K562 (cell line): ENCODE results near the gene CAVIN1. TPM values are rescaled to one million over a fixed set of nuclear protein-coding genes. Genes with fewer than 3 reads are reported as not detected.

Experiments
- ARID2 ChIP-seq: fragments of 450-650 bp; IDR thresholded peaks from 2 replicates; pipeline ENCODE4 v1.6.1; 2017; ENCODE audit warnings: antibody characterized with exemption, mild to moderate bottlenecking
- ASH1L ChIP-seq: fragments of 450-650 bp; IDR thresholded peaks from 2 replicates; pipeline ENCODE4 v1.6.1; 2018; ENCODE audit warnings: borderline replicate concordance, mild to moderate bottlenecking, low read depth; ENCODE audit not compliant: partially characterized antibody
- ATF7 ChIP-seq: fragments of 450-650 bp; IDR thresholded peaks from 2 replicates; pipeline ENCODE4 v1.7.1; 2014; ENCODE audit warnings: mild to moderate bottlenecking, moderate library complexity
- CBX3 ChIP-seq, 2 experiments: IDR thresholded peaks; 1 replicate in 1 of 2; 2 replicates in 1 of 2; pipeline ENCODE4 v1.6.1; 2012; ENCODE audit warnings: inconsistent platforms in 2 of 2, low read length in 2 of 2, borderline replicate concordance in 1 of 2, control low read depth in 1 of 2
- EP300 ChIP-seq: IDR thresholded peaks from 2 replicates; pipeline ENCODE4 v1.6.1; 2012; ENCODE audit warnings: low read length, improper control_type of control experiment
- EP400 ChIP-seq: fragments of 450-650 bp; IDR thresholded peaks from 2 replicates; pipeline ENCODE4 v1.6.1; 2017; ENCODE audit warnings: antibody characterized with exemption, mild to moderate bottlenecking, moderate library complexity
- ETV6 ChIP-seq, 3 experiments: fragments of 150-350 bp in 1 of 3; sonication (generic) in 1 of 3; formaldehyde crosslinking in 1 of 3; IDR thresholded peaks; 2 replicates each; pipeline versions ENCODE4 v1.6.1 to v1.8.0; 2014 to 2022; ENCODE audit warnings: borderline replicate concordance in 2 of 3, low read depth in 2 of 3, antibody characterized with exemption in 1 of 3, low read length in 1 of 3, mild to moderate bottlenecking in 1 of 3, missing genetic modification reagents in 1 of 3
- GABPB2 ChIP-seq: fragments of 250-450 bp; sonication (Bioruptor Pico); conservative IDR thresholded peaks from 2 replicates; pipeline ENCODE4 v1.5.1; 2021; ENCODE audit warnings: mild to moderate bottlenecking
- HDAC1 ChIP-seq, 2 experiments: fragments of 450-650 bp; IDR thresholded peaks; 2 replicates each; pipeline ENCODE4 v1.6.1; 2016 to 2017; ENCODE audit warnings: inconsistent platforms in 1 of 2, mild to moderate bottlenecking in 1 of 2, moderate library complexity in 1 of 2
- MYBL2 ChIP-seq, 2 experiments: fragments of 450-650 bp in 1 of 2; sonication (generic) in 1 of 2; formaldehyde crosslinking in 1 of 2; IDR thresholded peaks; 2 replicates each; pipeline versions ENCODE4 v1.6.1 to v1.8.1; 2017 to 2022; ENCODE audit warnings: borderline replicate concordance in 1 of 2, inconsistent platforms in 1 of 2, low read depth in 1 of 2, mild to moderate bottlenecking in 1 of 2, missing genetic modification reagents in 1 of 2, moderate library complexity in 1 of 2
- NBN ChIP-seq: fragments of 450-650 bp; IDR thresholded peaks from 2 replicates; pipeline ENCODE4 v1.6.1; 2016; ENCODE audit warnings: low read depth, mild to moderate bottlenecking
- NCOA1 ChIP-seq: fragments of 450-650 bp; IDR thresholded peaks from 2 replicates; pipeline ENCODE4 v1.6.1; 2016; ENCODE audit warnings: low read depth
- NFYB ChIP-seq: IDR thresholded peaks from 2 replicates; pipeline ENCODE4 v1.6.1; 2011; ENCODE audit warnings: mild to moderate bottlenecking, moderate library complexity; ENCODE audit not compliant: insufficient read length; ENCODE audit errors: extremely low read depth
- RBBP5 ChIP-seq: fragments of 200-600 bp; sonication (generic); IDR thresholded peaks from 2 replicates; pipeline ENCODE4 v1.6.1; 2012; ENCODE audit warnings: borderline replicate concordance, mild to moderate bottlenecking, low read length, control low read depth, inconsistent platforms; ENCODE audit not compliant: insufficient read depth, poor library complexity, severe bottlenecking
- RBM25 ChIP-seq: fragments of 200-400 bp; formaldehyde crosslinking; IDR thresholded peaks from 2 replicates; pipeline ENCODE4 v1.6.1; 2018; ENCODE audit warnings: low read length, low read depth, moderate library complexity; ENCODE audit not compliant: severe bottlenecking
- RBM39 ChIP-seq: fragments of 200-400 bp; formaldehyde crosslinking; optimal IDR thresholded peaks from 2 replicates; pipeline ENCODE3; 2018; ENCODE audit warnings: low read depth, low read length
- RFX1 ChIP-seq: fragments of 450-650 bp; IDR thresholded peaks from 2 replicates; pipeline ENCODE4 v1.6.1; 2016; ENCODE audit warnings: mild to moderate bottlenecking, moderate library complexity
- RFX5 ChIP-seq: IDR thresholded peaks from 2 replicates; pipeline ENCODE4 v1.6.1; 2011; ENCODE audit warnings: low read depth, mild to moderate bottlenecking, improper control_type of control experiment, low read length
- SAP30 ChIP-seq: fragments of 200-600 bp; sonication (generic); IDR thresholded peaks from 2 replicates; pipeline ENCODE4 v1.6.1; 2012; ENCODE audit warnings: borderline replicate concordance, low read depth, mild to moderate bottlenecking, moderate library complexity, low read length, control low read depth, inconsistent platforms; ENCODE audit not compliant: insufficient read depth, poor library complexity, severe bottlenecking
- SMC3 ChIP-seq: conservative IDR thresholded peaks from 2 replicates; pipeline ENCODE4 v1.6.1; 2011; ENCODE audit warnings: low read depth, low read length, improper control_type of control experiment; ENCODE audit not compliant: insufficient read depth
- SOX6 ChIP-seq: fragments of 450-650 bp; IDR thresholded peaks from 2 replicates; pipeline ENCODE4 v1.6.1; 2014; ENCODE audit warnings: mild to moderate bottlenecking
- SP2 ChIP-seq: IDR thresholded peaks from 2 replicates; pipeline ENCODE4 v1.6.1; 2011; ENCODE audit warnings: mild to moderate bottlenecking, low read depth, low read length, moderate library complexity; ENCODE audit not compliant: poor library complexity, severe bottlenecking; ENCODE audit errors: extremely low read depth
- SRSF3 ChIP-seq: fragments of 200-400 bp; formaldehyde crosslinking; IDR thresholded peaks from 2 replicates; pipeline ENCODE4 v1.6.1; 2016; ENCODE audit warnings: mild to moderate bottlenecking, low read length, moderate library complexity; ENCODE audit not compliant: insufficient read depth
- SUPT5H ChIP-seq: fragments of 450-650 bp; IDR thresholded peaks from 2 replicates; pipeline ENCODE4 v1.6.1; 2016
- TAF9B ChIP-seq: fragments of 450-650 bp; IDR thresholded peaks from 2 replicates; pipeline ENCODE4 v1.6.1; 2018; ENCODE audit warnings: mild to moderate bottlenecking; ENCODE audit not compliant: partially characterized antibody
- ZNF655 ChIP-seq: fragments of 250-450 bp; sonication (Bioruptor Pico); IDR thresholded peaks from 2 replicates; pipeline ENCODE4 v1.5.0; 2021
- ZNF785 ChIP-seq: fragments of 250-450 bp; sonication (Bioruptor Pico); IDR thresholded peaks from 2 replicates; pipeline ENCODE4 v1.4.0; 2020; ENCODE audit warnings: mild to moderate bottlenecking
- polyA plus RNA-seq, 8 experiments: library from polyadenylated mRNA; depleted of rRNA in 4 of 8; stranded (reverse) in 5 of 8; unstranded in 3 of 8; fragments of >200 nt; fragmentation: Nextera tagmentation in 2 of 8; fragmentation: Illumina TruSeq in 1 of 8; extraction: Ambion mirVana in 2 of 8; extraction: Trizol in 1 of 8; gene quantifications; 2 replicates each; pipeline versions ENCODE4 v1.2.1 to v1.2.3, GENCODE V29; 2011 to 2014; ENCODE audit warnings: inconsistent platforms in 1 of 8, missing spikeins in 1 of 8
- total RNA-seq, 7 experiments: library from RNA; depleted of rRNA in 6 of 7; stranded (reverse); fragments of >200 nt in 6 of 7; fragmentation: Illumina TruSeq in 2 of 7; extraction: Trizol in 2 of 7; gene quantifications; 2 replicates each; pipeline versions ENCODE4 v1.2.1 to v1.2.3, GENCODE V29; 2011 to 2021; ENCODE audit warnings: low replicate concordance in 1 of 7

Gene CAVIN1
- total and polyA plus RNA-seq, 9 of the 15 experiments (the other 6 are each of a cell fraction or from before 2014, with no cell fraction given): 6.8 to 162 (median 74.5) TPM

GRCh38 chr17:42388381-42389134 lies 34.5 kb downstream of the CAVIN1 start, which contains the start of gene STAT3 (continued):
- TF ChIP-seq RBBP5 (peak; percentile 41), ZNF785 (no peak), ASH1L (peak; percentile 87), EP400 (peak; percentile 81), NCOA1 (peak; percentile 70), ATF7 (peak; percentile 96), ARID2 (no peak), EP300 (peak; percentile 100), RBM39 (peak; percentile 92), CBX3 (IDR thresholded peaks at IDR 0.05; ENCODE audit: borderline replicate concordance in 1 of 2, low read length in 2 of 2) (peak in 1 of 2 experiments; percentile 81; a peak in 1 of 3 replicates), ETV6 (IDR thresholded peaks at IDR 0.05; ENCODE audit: borderline replicate concordance in 1 of 2, low read depth in 2 of 2, low read length in 1 of 2) (no peak), ETV6 (CRISPR knock-in tag; IDR thresholded peaks at IDR 0.05; ENCODE audit: borderline replicate concordance) (0 out of 2 replicates have a peak, but pooled peaks have one; percentile 34), NFYB (peak; percentile 71), RFX5 (no peak), TAF9B (peak; percentile 87), SP2 (peak; percentile 77), MYBL2 (IDR thresholded peaks at IDR 0.05; ENCODE audit: low read depth) (no peak), MYBL2 (CRISPR knock-in tag; IDR thresholded peaks at IDR 0.05; ENCODE audit: borderline replicate concordance) (no peak), RFX1 (peak; percentile 55; the same call in 1 of the 2 replicates), SRSF3 (no peak), ZNF655 (CRISPR knock-in tag) (no peak), SOX6 (peak; percentile 77), NBN (peak; percentile 78), SMC3 (no peak), HDAC1 (IDR thresholded peaks at IDR 0.05) (peak in 1 of 2 experiments; percentile 88; a peak in 2 of 4 replicates), RBM25 (peak; percentile 74), SAP30 (peak; percentile 72), GABPB2 (peak; percentile 55; the same call in 1 of the 2 replicates), SUPT5H (peak; percentile 6; the same call in 1 of the 2 replicates)
